SK-N-SH treated with all-trans-retinoic acid at 6 μM for 48 hours (cell line): ENCODE data around the gene PAFAH1B1.

Experiments
- ATAC-seq: fragments of 200-7000 bp; cut with Tn5 transposase; 3 replicates; pipeline ENCODE4 v1.9.1; 2020; ENCODE audit warnings: mild to moderate bottlenecking, moderate library complexity
- ARNTL ChIP-seq: fragments of 450-650 bp; formaldehyde crosslinking; IDR thresholded peaks from 2 replicates; pipeline ENCODE4 v1.5.0; 2020; ENCODE audit warnings: low read depth, mild to moderate bottlenecking, moderate library complexity, borderline replicate concordance
- BACH2 ChIP-seq: fragments of 250-450 bp; sonication (Bioruptor Pico); IDR thresholded peaks from 2 replicates; pipeline ENCODE4 v1.9.0; 2021; ENCODE audit warnings: mild to moderate bottlenecking, borderline replicate concordance
- CSDC2 ChIP-seq: fragments of 250-450 bp; sonication (Bioruptor Pico); IDR thresholded peaks from 2 replicates; pipeline ENCODE4 v1.5.0; 2020; ENCODE audit warnings: mild to moderate bottlenecking, moderate library complexity
- ESRRG ChIP-seq: fragments of 250-450 bp; sonication (Bioruptor Pico); IDR thresholded peaks from 2 replicates; pipeline ENCODE4 v1.6.1; 2021; ENCODE audit warnings: mild to moderate bottlenecking
- GLIS3 ChIP-seq: fragments of 250-450 bp; sonication (Bioruptor Pico); IDR thresholded peaks from 2 replicates; pipeline ENCODE4 v1.5.0; 2020; ENCODE audit warnings: mild to moderate bottlenecking, moderate library complexity
- ISL1 ChIP-seq: fragments of 250-450 bp; sonication (Bioruptor Pico); IDR thresholded peaks from 2 replicates; pipeline ENCODE4 v2.1.2; 2022; ENCODE audit warnings: mild to moderate bottlenecking, moderate library complexity
- OSR1 ChIP-seq: fragments of 250-450 bp; sonication (Bioruptor Pico); IDR thresholded peaks from 2 replicates; pipeline ENCODE4 v1.8.0; 2022; ENCODE audit warnings: moderate library complexity, mild to moderate bottlenecking, inconsistent platforms
- PPARA ChIP-seq: fragments of 250-450 bp; sonication (Bioruptor Pico); IDR thresholded peaks from 2 replicates; pipeline ENCODE4 v1.5.0; 2020; ENCODE audit warnings: mild to moderate bottlenecking, borderline replicate concordance
- RARB ChIP-seq: fragments of 250-450 bp; sonication (Bioruptor Pico); IDR thresholded peaks from 2 replicates; pipeline ENCODE4 v1.8.0; 2021; ENCODE audit warnings: mild to moderate bottlenecking, moderate library complexity
- SNAI2 ChIP-seq: fragments of 250-450 bp; sonication (Bioruptor Pico); IDR thresholded peaks from 2 replicates; pipeline ENCODE4 v1.5.0; 2020; ENCODE audit warnings: mild to moderate bottlenecking, moderate library complexity
- TCF4 ChIP-seq: fragments of 250-450 bp; sonication (Bioruptor Pico); IDR thresholded peaks from 2 replicates; pipeline ENCODE4 v1.8.0; 2021; ENCODE audit warnings: mild to moderate bottlenecking, moderate library complexity, borderline replicate concordance
- TOX ChIP-seq: fragments of 250-450 bp; sonication (Bioruptor Pico); IDR thresholded peaks from 2 replicates; pipeline ENCODE4 v1.8.0; 2021; ENCODE audit warnings: mild to moderate bottlenecking, moderate library complexity, borderline replicate concordance
- ZC3H10 ChIP-seq: fragments of 250-450 bp; sonication (Bioruptor Pico); IDR thresholded peaks from 2 replicates; pipeline ENCODE4 v1.5.1; 2021; ENCODE audit warnings: mild to moderate bottlenecking, moderate library complexity
- ZFP3 ChIP-seq: fragments of 250-450 bp; sonication (Bioruptor Pico); IDR thresholded peaks from 2 replicates; pipeline ENCODE4 v1.5.0; 2020; ENCODE audit warnings: mild to moderate bottlenecking, moderate library complexity
- ZFP30 ChIP-seq: fragments of 450-650 bp; formaldehyde crosslinking; IDR thresholded peaks from 2 replicates; pipeline ENCODE4 v1.5.0; 2022; ENCODE audit warnings: mild to moderate bottlenecking, moderate library complexity
- ZNF565 ChIP-seq: fragments of 450-650 bp; formaldehyde crosslinking; conservative IDR thresholded peaks from 2 replicates; pipeline ENCODE4 v1.5.0; 2020; ENCODE audit warnings: low read depth, mild to moderate bottlenecking, moderate library complexity
- ZNF70 ChIP-seq: fragments of 450-650 bp; formaldehyde crosslinking; IDR thresholded peaks from 2 replicates; pipeline ENCODE4 v1.5.0; 2020; ENCODE audit warnings: mild to moderate bottlenecking, moderate library complexity
- ZNF8 ChIP-seq: fragments of 450-650 bp; formaldehyde crosslinking; IDR thresholded peaks from 2 replicates; pipeline ENCODE4 v1.5.0; 2020; ENCODE audit warnings: mild to moderate bottlenecking, moderate library complexity
- TF ChIP-seq, protein P1 (sequence below): fragments of 250-450 bp; sonication (Bioruptor Pico); IDR thresholded peaks from 2 replicates; pipeline ENCODE4 v1.5.1; 2020; ENCODE audit warnings: low read depth, mild to moderate bottlenecking, moderate library complexity
- TF ChIP-seq, protein P2 (sequence below): fragments of 250-450 bp; sonication (Bioruptor Pico); IDR thresholded peaks from 2 replicates; pipeline ENCODE4 v1.5.1; 2021; ENCODE audit warnings: mild to moderate bottlenecking, moderate library complexity
- TF ChIP-seq, protein P3 (sequence below): fragments of 250-450 bp; sonication (Bioruptor Pico); IDR thresholded peaks from 2 replicates; pipeline ENCODE4 v1.8.0; 2021; ENCODE audit warnings: low read depth, mild to moderate bottlenecking, moderate library complexity, borderline replicate concordance
- TF ChIP-seq, protein P4 (sequence below): fragments of 250-450 bp; sonication (Bioruptor Pico); IDR thresholded peaks from 2 replicates; pipeline ENCODE4 v1.5.0; 2020; ENCODE audit warnings: mild to moderate bottlenecking, moderate library complexity
- TF ChIP-seq, protein P5 (sequence below): fragments of 250-450 bp; sonication (Bioruptor Pico); IDR thresholded peaks from 2 replicates; pipeline ENCODE4 v1.8.0; 2020; ENCODE audit warnings: mild to moderate bottlenecking, moderate library complexity, borderline replicate concordance

PAFAH1B1 gene

DNA sequence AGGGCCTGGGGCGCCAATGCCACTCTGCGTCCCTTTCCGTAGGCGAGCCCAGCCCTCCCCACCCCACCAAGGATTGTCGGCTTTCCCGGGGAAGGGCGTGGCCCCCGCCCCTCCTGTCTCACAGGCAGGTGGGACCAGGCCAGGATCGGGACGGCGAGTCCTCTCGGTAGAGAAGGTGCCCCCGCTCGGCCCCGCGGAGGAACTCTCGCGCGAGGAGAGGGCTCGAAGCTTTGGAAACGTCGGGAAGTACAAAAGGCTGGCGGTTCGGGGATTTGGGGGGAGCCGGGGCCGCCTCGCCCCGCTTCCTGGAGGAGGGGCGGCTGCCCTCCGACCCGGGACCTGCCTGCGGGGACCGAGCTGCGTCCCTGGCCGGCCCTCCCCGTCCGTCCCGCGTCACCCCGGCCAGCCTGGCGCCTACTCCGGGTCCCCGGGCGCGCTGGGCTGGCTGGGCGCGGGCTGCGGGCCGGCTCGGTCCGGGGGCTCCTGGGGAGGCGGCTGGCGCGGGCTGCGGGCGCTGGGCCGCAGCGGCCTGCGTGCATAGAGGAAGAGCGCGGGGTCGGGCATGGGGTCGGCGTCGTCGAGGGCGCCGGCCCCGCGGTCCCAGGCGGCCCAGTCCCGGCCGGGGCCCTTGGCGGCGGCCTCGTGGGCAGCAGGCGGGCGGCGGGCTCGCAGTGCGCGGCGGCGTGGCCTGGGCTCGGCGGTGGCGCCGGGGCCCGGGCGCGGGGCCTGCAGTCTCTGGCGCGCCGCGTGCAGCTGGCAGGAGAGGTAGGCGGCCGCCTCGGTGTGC lies 130.7 kb downstream of the PAFAH1B1 start:
- TF ChIP-seq ZFP3 (CRISPR knock-in tag) (no peak), ISL1 (no peak), RARB (CRISPR knock-in tag) (no peak), BACH2 (CRISPR knock-in tag) (no peak), TOX (CRISPR knock-in tag) (no peak), PPARA (CRISPR knock-in tag) (no peak), ZFP30 (CRISPR knock-in tag) (no peak), OSR1 (no peak), GLIS3 (CRISPR knock-in tag) (no peak), ARNTL (no peak)
- TF ChIP-seq, protein P1, sequence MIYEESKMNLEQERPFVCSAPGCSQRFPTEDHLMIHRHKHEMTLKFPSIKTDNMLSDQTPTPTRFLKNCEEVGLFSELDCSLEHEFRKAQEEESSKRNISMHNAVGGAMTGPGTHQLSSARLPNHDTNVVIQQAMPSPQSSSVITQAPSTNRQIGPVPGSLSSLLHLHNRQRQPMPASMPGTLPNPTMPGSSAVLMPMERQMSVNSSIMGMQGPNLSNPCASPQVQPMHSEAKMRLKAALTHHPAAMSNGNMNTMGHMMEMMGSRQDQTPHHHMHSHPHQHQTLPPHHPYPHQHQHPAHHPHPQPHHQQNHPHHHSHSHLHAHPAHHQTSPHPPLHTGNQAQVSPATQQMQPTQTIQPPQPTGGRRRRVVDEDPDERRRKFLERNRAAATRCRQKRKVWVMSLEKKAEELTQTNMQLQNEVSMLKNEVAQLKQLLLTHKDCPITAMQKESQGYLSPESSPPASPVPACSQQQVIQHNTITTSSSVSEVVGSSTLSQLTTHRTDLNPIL (CRISPR knock-in tag), result no peak
- TF ChIP-seq, protein P2, sequence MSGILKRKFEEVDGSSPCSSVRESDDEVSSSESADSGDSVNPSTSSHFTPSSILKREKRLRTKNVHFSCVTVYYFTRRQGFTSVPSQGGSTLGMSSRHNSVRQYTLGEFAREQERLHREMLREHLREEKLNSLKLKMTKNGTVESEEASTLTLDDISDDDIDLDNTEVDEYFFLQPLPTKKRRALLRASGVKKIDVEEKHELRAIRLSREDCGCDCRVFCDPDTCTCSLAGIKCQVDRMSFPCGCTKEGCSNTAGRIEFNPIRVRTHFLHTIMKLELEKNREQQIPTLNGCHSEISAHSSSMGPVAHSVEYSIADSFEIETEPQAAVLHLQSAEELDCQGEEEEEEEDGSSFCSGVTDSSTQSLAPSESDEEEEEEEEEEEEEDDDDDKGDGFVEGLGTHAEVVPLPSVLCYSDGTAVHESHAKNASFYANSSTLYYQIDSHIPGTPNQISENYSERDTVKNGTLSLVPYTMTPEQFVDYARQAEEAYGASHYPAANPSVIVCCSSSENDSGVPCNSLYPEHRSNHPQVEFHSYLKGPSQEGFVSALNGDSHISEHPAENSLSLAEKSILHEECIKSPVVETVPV (CRISPR knock-in tag), result no peak
- TF ChIP-seq, all 23 proteins: peak for 0
- no peak for ATAC-seq

DNA sequence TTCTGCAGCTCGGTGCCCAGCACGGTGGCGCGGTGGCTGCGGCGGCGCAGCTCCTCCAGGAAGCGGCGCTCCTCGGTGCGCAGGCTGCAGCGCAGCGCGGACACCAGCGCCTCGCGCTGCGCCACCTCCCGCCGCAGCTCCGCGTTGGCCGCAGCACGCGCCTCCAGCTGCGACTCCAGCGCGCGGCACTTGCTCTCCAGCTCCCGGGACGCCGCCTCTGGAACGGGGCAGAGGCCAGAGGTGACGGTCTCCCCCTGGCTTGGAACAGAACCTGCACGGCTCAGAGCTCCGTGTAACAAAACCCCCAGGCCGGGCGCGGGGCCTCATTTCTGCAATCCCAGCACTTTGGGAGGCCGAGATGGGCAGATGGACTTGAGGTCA lies 131.3 kb downstream of the PAFAH1B1 start:
- no peak for TF ChIP-seq SNAI2 (CRISPR knock-in tag)
- TF ChIP-seq ZNF565 (CRISPR knock-in tag), result no peak
- no peak for TF ChIP-seq ZC3H10 (CRISPR knock-in tag)
- no peak for TF ChIP-seq CSDC2 (CRISPR knock-in tag)
- no peak for TF ChIP-seq ESRRG (CRISPR knock-in tag)
- TF ChIP-seq TOX (CRISPR knock-in tag), result no peak
- no peak for TF ChIP-seq RARB (CRISPR knock-in tag)
- no peak for TF ChIP-seq ZNF70
- no peak for TF ChIP-seq ZFP30 (CRISPR knock-in tag)
- TF ChIP-seq ZNF8 (CRISPR knock-in tag), result no peak
- no peak for TF ChIP-seq ARNTL
- no peak for ATAC-seq

DNA sequence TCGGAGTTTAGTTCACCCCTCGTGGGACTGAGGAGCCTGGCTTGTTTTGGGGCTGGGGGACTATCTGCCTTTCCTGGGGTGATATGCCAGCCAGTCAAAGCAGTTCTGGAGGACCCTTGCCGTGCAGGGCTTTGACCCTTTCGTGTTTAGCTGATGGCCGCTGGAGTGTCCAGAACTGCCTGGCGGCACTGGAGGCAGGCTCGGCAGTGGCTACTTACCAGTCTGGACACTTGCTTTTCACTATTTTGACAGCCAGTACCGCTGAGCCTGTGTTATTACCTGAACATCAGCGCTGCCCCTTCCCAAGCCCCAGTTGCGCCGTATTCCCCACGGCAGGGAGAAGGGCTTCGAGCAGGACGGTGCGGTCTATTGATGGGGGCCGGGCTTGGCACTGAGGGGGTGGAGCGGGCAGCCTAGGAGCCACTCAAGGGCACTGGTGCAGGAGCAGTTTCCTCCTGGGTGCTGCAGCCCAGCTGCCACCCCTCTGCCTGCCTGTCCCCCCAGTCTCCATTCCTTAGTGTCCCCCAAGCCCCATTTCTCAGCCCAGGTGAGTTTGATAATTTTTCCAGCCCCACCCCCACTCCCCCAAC lies 137.4 kb downstream of the PAFAH1B1 start:
- no peak; the same call in 2 of the 3 replicates for ATAC-seq
- no peak for TF ChIP-seq ZFP3 (CRISPR knock-in tag)
- no peak for TF ChIP-seq ZC3H10 (CRISPR knock-in tag)
- TF ChIP-seq GLIS3 (CRISPR knock-in tag), result no peak
- TF ChIP-seq, protein P3, sequence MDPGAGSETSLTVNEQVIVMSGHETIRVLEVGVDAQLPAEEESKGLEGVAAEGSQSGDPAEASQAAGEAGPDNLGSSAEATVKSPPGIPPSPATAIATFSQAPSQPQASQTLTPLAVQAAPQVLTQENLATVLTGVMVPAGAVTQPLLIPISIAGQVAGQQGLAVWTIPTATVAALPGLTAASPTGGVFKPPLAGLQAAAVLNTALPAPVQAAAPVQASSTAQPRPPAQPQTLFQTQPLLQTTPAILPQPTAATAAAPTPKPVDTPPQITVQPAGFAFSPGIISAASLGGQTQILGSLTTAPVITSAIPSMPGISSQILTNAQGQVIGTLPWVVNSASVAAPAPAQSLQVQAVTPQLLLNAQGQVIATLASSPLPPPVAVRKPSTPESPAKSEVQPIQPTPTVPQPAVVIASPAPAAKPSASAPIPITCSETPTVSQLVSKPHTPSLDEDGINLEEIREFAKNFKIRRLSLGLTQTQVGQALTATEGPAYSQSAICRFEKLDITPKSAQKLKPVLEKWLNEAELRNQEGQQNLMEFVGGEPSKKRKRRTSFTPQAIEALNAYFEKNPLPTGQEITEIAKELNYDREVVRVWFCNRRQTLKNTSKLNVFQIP (CRISPR knock-in tag), result no peak
- TF ChIP-seq TCF4, result no peak
- TF ChIP-seq, protein P4, sequence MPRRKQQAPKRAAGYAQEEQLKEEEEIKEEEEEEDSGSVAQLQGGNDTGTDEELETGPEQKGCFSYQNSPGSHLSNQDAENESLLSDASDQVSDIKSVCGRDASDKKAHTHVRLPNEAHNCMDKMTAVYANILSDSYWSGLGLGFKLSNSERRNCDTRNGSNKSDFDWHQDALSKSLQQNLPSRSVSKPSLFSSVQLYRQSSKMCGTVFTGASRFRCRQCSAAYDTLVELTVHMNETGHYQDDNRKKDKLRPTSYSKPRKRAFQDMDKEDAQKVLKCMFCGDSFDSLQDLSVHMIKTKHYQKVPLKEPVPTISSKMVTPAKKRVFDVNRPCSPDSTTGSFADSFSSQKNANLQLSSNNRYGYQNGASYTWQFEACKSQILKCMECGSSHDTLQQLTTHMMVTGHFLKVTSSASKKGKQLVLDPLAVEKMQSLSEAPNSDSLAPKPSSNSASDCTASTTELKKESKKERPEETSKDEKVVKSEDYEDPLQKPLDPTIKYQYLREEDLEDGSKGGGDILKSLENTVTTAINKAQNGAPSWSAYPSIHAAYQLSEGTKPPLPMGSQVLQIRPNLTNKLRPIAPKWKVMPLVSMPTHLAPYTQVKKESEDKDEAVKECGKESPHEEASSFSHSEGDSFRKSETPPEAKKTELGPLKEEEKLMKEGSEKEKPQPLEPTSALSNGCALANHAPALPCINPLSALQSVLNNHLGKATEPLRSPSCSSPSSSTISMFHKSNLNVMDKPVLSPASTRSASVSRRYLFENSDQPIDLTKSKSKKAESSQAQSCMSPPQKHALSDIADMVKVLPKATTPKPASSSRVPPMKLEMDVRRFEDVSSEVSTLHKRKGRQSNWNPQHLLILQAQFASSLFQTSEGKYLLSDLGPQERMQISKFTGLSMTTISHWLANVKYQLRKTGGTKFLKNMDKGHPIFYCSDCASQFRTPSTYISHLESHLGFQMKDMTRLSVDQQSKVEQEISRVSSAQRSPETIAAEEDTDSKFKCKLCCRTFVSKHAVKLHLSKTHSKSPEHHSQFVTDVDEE (CRISPR knock-in tag), result no peak
- TF ChIP-seq SNAI2 (CRISPR knock-in tag), result no peak
- TF ChIP-seq ARNTL, result no peak
- TF ChIP-seq ESRRG (CRISPR knock-in tag), result no peak
- TF ChIP-seq BACH2 (CRISPR knock-in tag), result no peak
- TF ChIP-seq, protein P5, sequence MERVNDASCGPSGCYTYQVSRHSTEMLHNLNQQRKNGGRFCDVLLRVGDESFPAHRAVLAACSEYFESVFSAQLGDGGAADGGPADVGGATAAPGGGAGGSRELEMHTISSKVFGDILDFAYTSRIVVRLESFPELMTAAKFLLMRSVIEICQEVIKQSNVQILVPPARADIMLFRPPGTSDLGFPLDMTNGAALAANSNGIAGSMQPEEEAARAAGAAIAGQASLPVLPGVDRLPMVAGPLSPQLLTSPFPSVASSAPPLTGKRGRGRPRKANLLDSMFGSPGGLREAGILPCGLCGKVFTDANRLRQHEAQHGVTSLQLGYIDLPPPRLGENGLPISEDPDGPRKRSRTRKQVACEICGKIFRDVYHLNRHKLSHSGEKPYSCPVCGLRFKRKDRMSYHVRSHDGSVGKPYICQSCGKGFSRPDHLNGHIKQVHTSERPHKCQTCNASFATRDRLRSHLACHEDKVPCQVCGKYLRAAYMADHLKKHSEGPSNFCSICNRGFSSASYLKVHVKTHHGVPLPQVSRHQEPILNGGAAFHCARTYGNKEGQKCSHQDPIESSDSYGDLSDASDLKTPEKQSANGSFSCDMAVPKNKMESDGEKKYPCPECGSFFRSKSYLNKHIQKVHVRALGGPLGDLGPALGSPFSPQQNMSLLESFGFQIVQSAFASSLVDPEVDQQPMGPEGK (CRISPR knock-in tag), result no peak
- no peak for TF ChIP-seq PPARA (CRISPR knock-in tag)
- TF ChIP-seq RARB (CRISPR knock-in tag), result no peak
- no peak for TF ChIP-seq ZNF8 (CRISPR knock-in tag)
